Cardiac muscle cell (in vitro differentiated cells and primary cell): ENCODE measurements around the gene GPR15. TPM values are rescaled to one million over a fixed set of nuclear protein-coding genes. Genes with fewer than 3 reads are reported as not detected.

ENCODE experiments used
- DNase-seq, 2 donors: peaks; one replicate each; pipeline versions ENCODE4 v3.0.0 to v3.0.0-alpha.2; 2010 to 2017; ENCODE audit warnings: low read depth in 1 of 2, low spot score in 1 of 2
- H3K27ac ChIP-seq: fragments of 200-600 bp; sonication (generic); 2 replicates; pipeline ENCODE4 v1.5.1; 2016
- H3K27me3 ChIP-seq: fragments of 200-600 bp; sonication (generic); 2 replicates; pipeline ENCODE4 v1.6.0; 2016; ENCODE audit warnings: control low read depth
- H3K36me3 ChIP-seq: fragments of 200-600 bp; sonication (generic); 2 replicates; pipeline ENCODE4 v1.5.1; 2016; ENCODE audit warnings: control low read depth
- H3K4me1 ChIP-seq: fragments of 200-600 bp; sonication (generic); 2 replicates; pipeline ENCODE4 v1.8.1; 2017; ENCODE audit warnings: low read depth, mild to moderate bottlenecking, mixed run types
- H3K4me3 ChIP-seq: fragments of 200-600 bp; sonication (generic); 2 replicates; pipeline ENCODE4 v1.5.1; 2016; ENCODE audit warnings: mild to moderate bottlenecking
- H3K9me3 ChIP-seq: fragments of 200-600 bp; sonication (generic); 2 replicates; pipeline ENCODE4 v1.5.1; 2017; ENCODE audit warnings: low read depth, mild to moderate bottlenecking, control low read depth
- CTCF ChIP-seq: IDR thresholded peaks from 2 replicates; pipeline ENCODE4 v1.5.1; 2012; ENCODE audit warnings: low read depth, mild to moderate bottlenecking, low read length
- polyA plus RNA-seq: library from polyadenylated mRNA; unstranded; fragments of >200 nt; fragmentation: Nextera tagmentation; extraction: Ambion mirVana; gene quantifications from 2 replicates; pipeline ENCODE4 v1.2.1, GENCODE V29; 2016
- total RNA-seq: library from RNA; depleted of rRNA; stranded (reverse); fragments of >200 nt; gene quantifications from 2 replicates; pipeline ENCODE4 v1.2.3, GENCODE V29; 2016

Gene GPR15
- total and polyA plus RNA-seq, 2 experiments from 2014 or later: not detected

DNA sequence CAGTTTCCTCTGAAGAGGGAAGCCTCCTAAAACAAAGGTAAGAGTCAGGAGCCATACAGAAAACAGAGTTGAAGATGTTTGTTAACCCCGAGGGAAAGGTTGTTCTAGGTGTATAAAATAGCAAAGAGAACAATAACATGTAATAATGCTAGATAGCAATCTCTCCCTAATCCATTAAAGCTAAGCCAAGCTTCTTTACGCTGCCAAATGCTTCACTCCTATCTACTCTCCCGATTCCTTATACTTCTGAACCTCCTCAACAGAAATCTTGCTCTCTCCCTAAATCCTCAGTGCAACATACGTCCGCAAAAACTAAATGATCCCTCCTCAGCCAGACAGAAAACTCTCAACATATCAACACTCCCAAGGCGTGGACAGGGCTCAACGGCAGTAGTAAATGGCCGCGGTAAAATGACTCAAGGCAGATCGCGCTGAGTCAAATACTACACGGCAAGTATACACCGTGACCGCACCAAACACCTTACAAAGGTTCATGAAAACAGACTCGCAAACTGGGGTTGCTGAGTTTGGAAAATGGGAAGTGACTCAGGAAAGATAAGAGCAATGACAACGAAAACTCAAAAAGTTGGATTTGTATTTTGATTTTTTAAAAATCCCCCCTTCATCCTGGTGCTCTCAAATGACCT lies 9.8 kb upstream of the GPR15 start:
- no peaks in the 10 kb centered on the region for H3K27me3 ChIP-seq
- DNase-seq: peak; percentile 57 to 74
- no peak for TF ChIP-seq CTCF
- peaks cover 2% of the 10 kb centered on the region for H3K36me3 ChIP-seq
- H3K27ac ChIP-seq: peak overlapping the region; percentile 83
- H3K4me3 ChIP-seq: peak overlapping the region; percentile 64
- H3K9me3 ChIP-seq: no peaks in the 10 kb centered on the region
- H3K4me1 ChIP-seq: peaks cover 4% of the 10 kb centered on the region

- peak; percentile 97 to 98 for DNase-seq
- Histone ChIP-seq H3K4me3 (peak within 1 kb of the TSS; percentile 64), H3K4me1 (peaks cover 4% of the 10 kb centered on the region), H3K36me3 (no peaks in the 10 kb centered on the region), H3K27me3 (no peaks in the 10 kb centered on the region), H3K27ac (peak within 1 kb of the TSS; percentile 83), H3K9me3 (no peaks in the 10 kb centered on the region)
- no peak for TF ChIP-seq CTCF
Observed at GRCh38 chr3:98522544-98523281, 9.1 kb upstream of the GPR15 start, which contains the start of gene CLDND1. Gene CLDND1, minus strand, starts transcription at chr3:98522902. Its CDS starts 1,478 bp downstream, at chr3:98521424.

- DNase-seq: no peak
- Histone ChIP-seq H3K4me1 (peaks cover 10% of the 10 kb centered on the region), H3K9me3 (no peaks in the 10 kb centered on the region), H3K4me3 (no peak overlapping the region), H3K27ac (no peak overlapping the region), H3K27me3 (no peaks in the 10 kb centered on the region), H3K36me3 (no peaks in the 10 kb centered on the region)
- no peak for TF ChIP-seq CTCF
Observed at GRCh38 chr3:98525494-98525893, 6.3 kb upstream of the GPR15 start.

- H3K4me1 ChIP-seq: peaks cover 6% of the 10 kb centered on the region
- no peaks in the 10 kb centered on the region for H3K9me3 ChIP-seq
- H3K36me3 ChIP-seq: no peaks in the 10 kb centered on the region
- TF ChIP-seq CTCF: no peak
- H3K27ac ChIP-seq: no peak overlapping the region
- no peak overlapping the region for H3K4me3 ChIP-seq
- no peak for DNase-seq
- H3K27me3 ChIP-seq: no peaks in the 10 kb centered on the region
Observed at GRCh38 chr3:98528474-98529346, 3.1 kb upstream of the GPR15 start.

- DNase-seq: no peak
- no peaks in the 10 kb centered on the region for H3K9me3 ChIP-seq
Observed at GRCh38 chr3:98529856-98530459, 1.8 kb upstream of the GPR15 start.

More at GRCh38 chr3:98529856-98530459, 1.8 kb upstream of the GPR15 start:
- Histone ChIP-seq H3K36me3 (no peaks in the 10 kb centered on the region), H3K27me3 (no peaks in the 10 kb centered on the region), H3K27ac (no peak overlapping the region), H3K4me1 (peaks cover 6% of the 10 kb centered on the region), H3K4me3 (no peak overlapping the region)
- no peak for TF ChIP-seq CTCF
